Astrocyte (in vitro differentiated cells and primary cell): Measurements from ENCODE around the gene IMPDH1. TPM values are rescaled to one million over a fixed set of nuclear protein-coding genes. Genes with fewer than 3 reads are reported as not detected.
A peak's percentile ranks its signal among the peaks of the same experiment; 100 is the strongest.

Source experiments
- DNase-seq: peaks from one replicate; pipeline ENCODE4 v3.0.0-alpha.2; 2010; ENCODE audit warnings: low read depth
- FAIRE-seq: peaks from 2 replicates; lab custom pipeline; 2011; peaks lifted over from hg19 to GRCh38; lab: Jason Lieb, UNC
- H2AFZ ChIP-seq: 2 replicates; pipeline ENCODE4 v1.6.0; 2012; ENCODE audit warnings: low read depth, low read length, inconsistent platforms
- H3K27ac ChIP-seq: 2 replicates; pipeline ENCODE4 v1.5.1; 2011; ENCODE audit warnings: low read depth, low read length, inconsistent platforms
- H3K27me3 ChIP-seq: 2 replicates; pipeline ENCODE4 v1.6.0; 2011; ENCODE audit warnings: low read length, inconsistent platforms; ENCODE audit not compliant: insufficient read depth
- H3K36me3 ChIP-seq: 2 replicates; pipeline ENCODE4 v1.5.1; 2011; ENCODE audit warnings: low read length, inconsistent platforms; ENCODE audit not compliant: insufficient read depth
- H3K4me1 ChIP-seq: 2 replicates; pipeline ENCODE4 v1.5.1; 2011; ENCODE audit warnings: low read length, inconsistent platforms; ENCODE audit not compliant: insufficient read depth
- H3K4me2 ChIP-seq: 2 replicates; pipeline ENCODE4 v1.6.0; 2012; ENCODE audit warnings: low read length, inconsistent platforms
- H3K4me3 ChIP-seq: 2 replicates; pipeline ENCODE4 v1.5.1; 2011; ENCODE audit warnings: low read depth, mild to moderate bottlenecking, low read length, inconsistent platforms; ENCODE audit not compliant: insufficient read depth
- H3K79me2 ChIP-seq: 2 replicates; pipeline ENCODE4 v1.6.0; 2012; ENCODE audit warnings: mild to moderate bottlenecking, low read length, inconsistent platforms; ENCODE audit not compliant: insufficient read depth
- H3K9ac ChIP-seq: 2 replicates; pipeline ENCODE4 v1.6.0; 2012; ENCODE audit warnings: mild to moderate bottlenecking, low read length, inconsistent platforms
- H3K9me3 ChIP-seq: 2 replicates; pipeline ENCODE4 v1.5.1; 2012; ENCODE audit warnings: low read depth, mild to moderate bottlenecking, low read length, inconsistent platforms; ENCODE audit not compliant: insufficient read depth
- H4K20me1 ChIP-seq: 2 replicates; pipeline ENCODE4 v1.6.0; 2012; ENCODE audit warnings: low read length, inconsistent platforms; ENCODE audit not compliant: insufficient read depth
- H3K27ac Mint-ChIP-seq: one replicate; pipeline ENCODE4 v1.8.0; 2021; ENCODE audit warnings: mild to moderate bottlenecking, mixed read lengths; ENCODE audit not compliant: unreplicated experiment
- H3K27me3 Mint-ChIP-seq: one replicate; pipeline ENCODE4 v1.8.0; 2021; ENCODE audit warnings: low read depth, mixed read lengths; ENCODE audit not compliant: unreplicated experiment
- H3K36me3 Mint-ChIP-seq: one replicate; pipeline ENCODE4 v1.8.0; 2021; ENCODE audit warnings: low read depth, mixed read lengths; ENCODE audit not compliant: unreplicated experiment
- H3K4me1 Mint-ChIP-seq: one replicate; pipeline ENCODE4 v1.8.0; 2021; ENCODE audit warnings: low read depth, mixed read lengths; ENCODE audit not compliant: unreplicated experiment
- H3K4me3 Mint-ChIP-seq: one replicate; pipeline ENCODE4 v1.8.0; 2021; ENCODE audit warnings: mild to moderate bottlenecking, moderate library complexity, mixed read lengths; ENCODE audit not compliant: unreplicated experiment
- H3K9me3 Mint-ChIP-seq: one replicate; pipeline ENCODE4 v1.8.0; 2021; ENCODE audit warnings: mild to moderate bottlenecking, mixed read lengths; ENCODE audit not compliant: unreplicated experiment
- CTCF ChIP-seq: IDR thresholded peaks from 2 replicates; pipeline ENCODE4 v1.5.1; 2011; ENCODE audit warnings: low read depth, mild to moderate bottlenecking, inconsistent platforms, low read length, moderate library complexity; ENCODE audit not compliant: insufficient read depth
- EZH2 ChIP-seq: IDR thresholded peaks from 2 replicates; pipeline ENCODE4 v1.6.1; 2012; ENCODE audit warnings: mild to moderate bottlenecking, low read length, inconsistent platforms; ENCODE audit not compliant: insufficient read depth
- total RNA-seq: library from RNA; stranded (reverse); gene quantifications from 2 replicates; pipeline ENCODE4 v1.2.1, GENCODE V29; 2021

Gene IMPDH1
- total RNA-seq, 1 donor from 2014 or later: 43.9 TPM

- H3K79me2 ChIP-seq: no peaks in the 10 kb centered on the region
- H3K4me2 ChIP-seq: no peak overlapping the region
- no peak overlapping the region for H3K27ac Mint-ChIP-seq
- H3K27me3 Mint-ChIP-seq: peaks cover 58% of the 10 kb centered on the region
- H3K36me3 Mint-ChIP-seq: peaks cover 3% of the 10 kb centered on the region
- H3K4me1 ChIP-seq: no peaks in the 10 kb centered on the region
- peaks cover 2% of the 10 kb centered on the region for H3K36me3 ChIP-seq
- H3K4me3 ChIP-seq: no peak overlapping the region
- FAIRE-seq: no peak
- H4K20me1 ChIP-seq: peaks cover 4% of the 10 kb centered on the region
- H3K27ac ChIP-seq: no peak overlapping the region
- no peak for DNase-seq
- H3K9me3 Mint-ChIP-seq: no peaks in the 10 kb centered on the region
- TF ChIP-seq EZH2 (no peak), CTCF (no peak)
- H2AFZ ChIP-seq: no peak overlapping the region
- no peak overlapping the region for H3K4me3 Mint-ChIP-seq
- peaks cover 5% of the 10 kb centered on the region for H3K27me3 ChIP-seq
- H3K9ac ChIP-seq: no peak overlapping the region
- no peaks in the 10 kb centered on the region for H3K4me1 Mint-ChIP-seq
- no peaks in the 10 kb centered on the region for H3K9me3 ChIP-seq
Measured at GRCh38 chr7:128389085-128389617, 20.6 kb downstream of the IMPDH1 start.

- H3K9me3 Mint-ChIP-seq: no peaks in the 10 kb centered on the region
- Histone ChIP-seq H3K4me2 (no peak overlapping the region), H3K9me3 (no peaks in the 10 kb centered on the region), H4K20me1 (peaks cover 4% of the 10 kb centered on the region), H3K27me3 (peaks cover 9% of the 10 kb centered on the region), H3K9ac (no peak overlapping the region), H2AFZ (no peak overlapping the region), H3K4me1 (no peaks in the 10 kb centered on the region), H3K36me3 (no peaks in the 10 kb centered on the region), H3K79me2 (no peaks in the 10 kb centered on the region), H3K27ac (no peak overlapping the region), H3K4me3 (no peak overlapping the region)
- TF ChIP-seq CTCF: no peak
- TF ChIP-seq EZH2: no peak
- FAIRE-seq: no peak
- H3K4me1 Mint-ChIP-seq: no peaks in the 10 kb centered on the region
- DNase-seq: no peak
- H3K27me3 Mint-ChIP-seq: peaks cover 64% of the 10 kb centered on the region
- H3K27ac Mint-ChIP-seq: no peak overlapping the region
- H3K4me3 Mint-ChIP-seq: no peak overlapping the region
- peaks cover 1% of the 10 kb centered on the region for H3K36me3 Mint-ChIP-seq
Measured at GRCh38 chr7:128388145-128388485, 21.7 kb downstream of the IMPDH1 start.

- Histone ChIP-seq H3K27ac (no peak overlapping the region), H3K9ac (no peak overlapping the region), H3K27me3 (peaks cover 12% of the 10 kb centered on the region), H3K9me3 (no peaks in the 10 kb centered on the region), H3K36me3 (no peaks in the 10 kb centered on the region), H3K79me2 (no peaks in the 10 kb centered on the region), H3K4me1 (no peaks in the 10 kb centered on the region), H3K4me3 (no peak overlapping the region), H4K20me1 (peaks cover 4% of the 10 kb centered on the region), H3K4me2 (peak overlapping the region; percentile 34), H2AFZ (no peak overlapping the region)
- H3K4me3 Mint-ChIP-seq: no peak overlapping the region
- H3K27ac Mint-ChIP-seq: no peak overlapping the region
- FAIRE-seq (no peak), DNase-seq (peak; percentile 35)
- peaks cover 69% of the 10 kb centered on the region for H3K27me3 Mint-ChIP-seq
- no peaks in the 10 kb centered on the region for H3K9me3 Mint-ChIP-seq
- H3K4me1 Mint-ChIP-seq: no peaks in the 10 kb centered on the region
- no peak for TF ChIP-seq EZH2
- peak; percentile 76 for TF ChIP-seq CTCF
- H3K36me3 Mint-ChIP-seq: no peaks in the 10 kb centered on the region
Measured at GRCh38 chr7:128387216-128388144, 22.3 kb downstream of the IMPDH1 start.
